ENCODE measurements around the gene RALGAPA1.

- no peak for TF ChIP-seq ELF4 (CRISPR knock-in tag; IDR thresholded peaks at IDR 0.05; ENCODE audit: low read depth)
- no peak for TF ChIP-seq PREB (CRISPR knock-in tag; IDR thresholded peaks at IDR 0.05; ENCODE audit: borderline replicate concordance)
- TF ChIP-seq CTCF (IDR thresholded peaks at IDR 0.05), result no peak
These were observed 276.2 kb downstream of the RALGAPA1 start for GRCh38 chr14:35532783-35533356.

Data from WTC11 (cell line).